Liver (tissue), 9 donors: Measurements from ENCODE around the gene GDF10. TPM values are rescaled to one million over a fixed set of nuclear protein-coding genes. Genes with fewer than 3 reads are reported as not detected.

Experiments
- DNase-seq: peaks from one replicate; pipeline ENCODE4 v3.0.0-alpha.2; 2017; ENCODE audit warnings: low spot score
- H3K27ac ChIP-seq, 2 donors: one replicate each; pipeline ENCODE4 v1.7.0; 2013; ENCODE audit warnings: inconsistent platforms in 2 of 2, low read length in 2 of 2, control low read depth in 1 of 2, low read depth in 1 of 2, mild to moderate bottlenecking in 1 of 2
- H3K27me3 ChIP-seq, 4 donors: one replicate each; pipeline versions ENCODE4 v1.6.1 to v1.7.0; 2013; ENCODE audit warnings: low read length in 3 of 4, inconsistent platforms in 1 of 4, mild to moderate bottlenecking in 1 of 4, moderate library complexity in 1 of 4; ENCODE audit not compliant: control insufficient read depth in 4 of 4, insufficient read depth in 4 of 4
- H3K36me3 ChIP-seq, 4 donors: one replicate each; pipeline versions ENCODE4 v1.6.1 to v1.7.0; 2013; ENCODE audit warnings: low read length in 3 of 4, mild to moderate bottlenecking in 3 of 4, low read depth in 1 of 4, moderate library complexity in 1 of 4; ENCODE audit not compliant: control insufficient read depth in 4 of 4, insufficient read depth in 3 of 4
- H3K4me1 ChIP-seq, 4 donors: one replicate each; pipeline versions ENCODE4 v1.6.1 to v1.7.0; 2013; ENCODE audit warnings: low read length in 3 of 4, mild to moderate bottlenecking in 3 of 4, moderate library complexity in 1 of 4; ENCODE audit not compliant: control insufficient read depth in 4 of 4, insufficient read depth in 4 of 4
- H3K4me3 ChIP-seq, 3 donors: one replicate each; pipeline versions ENCODE4 v1.6.1 to v1.7.0; 2013; ENCODE audit warnings: low read length in 3 of 3, control low read depth in 1 of 3, low read depth in 1 of 3, mild to moderate bottlenecking in 1 of 3
- H3K9ac ChIP-seq, 2 donors: one replicate each; pipeline ENCODE4 v1.7.0; 2013; ENCODE audit warnings: low read length in 2 of 2, mild to moderate bottlenecking in 2 of 2, moderate library complexity in 2 of 2, control low read depth in 1 of 2, low read depth in 1 of 2
- H3K9me3 ChIP-seq, 4 donors: one replicate each; pipeline versions ENCODE4 v1.6.1 to v1.7.0; 2013; ENCODE audit warnings: low read length in 3 of 4; ENCODE audit not compliant: control insufficient read depth in 4 of 4
- ATF3 ChIP-seq: IDR thresholded peaks from 2 replicates; pipeline ENCODE4 v1.6.1; 2016; ENCODE audit warnings: antibody characterized with exemption
- CTCF ChIP-seq: fragments of 150-350 bp; IDR thresholded peaks from 2 replicates; pipeline ENCODE4 v1.5.1; 2017; ENCODE audit warnings: improper control_type of control experiment, low read depth, low read length; ENCODE audit not compliant: missing input control
- EGR1 ChIP-seq, 2 donors: IDR thresholded peaks; 2 replicates each; pipeline ENCODE4 v1.6.1; 2016 to 2018; ENCODE audit warnings: antibody characterized with exemption in 2 of 2, low read depth in 2 of 2
- FOXA2 ChIP-seq: IDR thresholded peaks from 2 replicates; pipeline ENCODE4 v1.6.1; 2016; ENCODE audit warnings: antibody characterized with exemption
- GABPA ChIP-seq, 2 donors: IDR thresholded peaks in 1 of 2; conservative IDR thresholded peaks in 1 of 2; 2 replicates each; pipeline ENCODE4 v1.6.1; 2016; ENCODE audit warnings: antibody characterized with exemption in 2 of 2, mild to moderate bottlenecking in 1 of 2, moderate library complexity in 1 of 2
- HNF4A ChIP-seq, 2 donors: conservative IDR thresholded peaks; 2 replicates each; pipeline ENCODE4 v1.6.1; 2016; ENCODE audit warnings: antibody characterized with exemption in 2 of 2, mild to moderate bottlenecking in 2 of 2
- HNF4G ChIP-seq: IDR thresholded peaks from 2 replicates; pipeline ENCODE4 v1.6.1; 2016; ENCODE audit warnings: antibody characterized with exemption
- JUND ChIP-seq, 2 donors: IDR thresholded peaks; 2 replicates each; pipeline ENCODE4 v1.6.1; 2016; ENCODE audit warnings: antibody characterized with exemption in 2 of 2
- NR2F2 ChIP-seq: IDR thresholded peaks from 2 replicates; pipeline ENCODE4 v1.6.1; 2016; ENCODE audit warnings: antibody characterized with exemption
- REST ChIP-seq: IDR thresholded peaks from 2 replicates; pipeline ENCODE4 v1.6.1; 2016; ENCODE audit warnings: antibody characterized with exemption, mild to moderate bottlenecking
- SP1 ChIP-seq: IDR thresholded peaks from 2 replicates; pipeline ENCODE4 v1.6.1; 2018; ENCODE audit warnings: antibody characterized with exemption, mild to moderate bottlenecking
- TAF1 ChIP-seq: conservative IDR thresholded peaks from 2 replicates; pipeline ENCODE4 v1.6.1; 2016; ENCODE audit warnings: antibody characterized with exemption, mild to moderate bottlenecking
- YY1 ChIP-seq: IDR thresholded peaks from 2 replicates; pipeline ENCODE4 v1.6.1; 2016; ENCODE audit warnings: antibody characterized with exemption, mild to moderate bottlenecking
- WGBS: extraction: QIAGEN DNeasy Blood & Tissue Kit; methylation state at CpG from one replicate; pipeline ENCODE4 v1.1.7; 2013; 5-methylcytosine and 5-hydroxymethylcytosine counted together
- polyA plus RNA-seq, 2 donors: library from polyadenylated mRNA; stranded (reverse) in 1 of 2; unstranded in 1 of 2; fragments of 200-250 nt in 1 of 2; fragments of >200 nt in 1 of 2; fragmentation: Nextera tagmentation in 1 of 2; extraction: Ambion mirVana in 1 of 2; gene quantifications; one replicate each; pipeline versions ENCODE4 v1.2.1 to v1.2.3, GENCODE V29; 2013 to 2015
- total RNA-seq, 2 donors: library from RNA; depleted of rRNA; stranded (reverse); fragments of >200 nt; gene quantifications; one replicate each; pipeline ENCODE4 v1.2.3, GENCODE V29; 2014
- TF ChIP-seq, protein P1 (sequence below): IDR thresholded peaks from 2 replicates; pipeline ENCODE4 v1.6.1; 2016; ENCODE audit warnings: antibody characterized with exemption
- TF ChIP-seq, protein P2 (sequence below): IDR thresholded peaks from 2 replicates; pipeline ENCODE4 v1.6.1; 2016; ENCODE audit warnings: antibody characterized with exemption
- donor health status: healthy.
- donor health status: healthy.
- donor health status: healthy.
- donor health status: healthy.
- donor health status: healthy.

GDF10 gene
- total and polyA plus RNA-seq, 4 donors, result under 0.01 to 0.28 (median 0.11) TPM

- H3K27ac ChIP-seq, result no peak overlapping the region
- no peaks in the 10 kb centered on the region for H3K36me3 ChIP-seq
- H3K9me3 ChIP-seq, result no peaks in the 10 kb centered on the region
- no peak overlapping the region for H3K9ac ChIP-seq
- no peak overlapping the region for H3K4me3 ChIP-seq
- H3K27me3 ChIP-seq, result no peaks in the 10 kb centered on the region
- TF ChIP-seq YY1 (no peak), HNF4A (conservative IDR thresholded peaks at IDR 0.05) (no peak), TAF1 (no peak), ATF3 (no peak), SP1 (no peak)
- TF ChIP-seq, protein P1, sequence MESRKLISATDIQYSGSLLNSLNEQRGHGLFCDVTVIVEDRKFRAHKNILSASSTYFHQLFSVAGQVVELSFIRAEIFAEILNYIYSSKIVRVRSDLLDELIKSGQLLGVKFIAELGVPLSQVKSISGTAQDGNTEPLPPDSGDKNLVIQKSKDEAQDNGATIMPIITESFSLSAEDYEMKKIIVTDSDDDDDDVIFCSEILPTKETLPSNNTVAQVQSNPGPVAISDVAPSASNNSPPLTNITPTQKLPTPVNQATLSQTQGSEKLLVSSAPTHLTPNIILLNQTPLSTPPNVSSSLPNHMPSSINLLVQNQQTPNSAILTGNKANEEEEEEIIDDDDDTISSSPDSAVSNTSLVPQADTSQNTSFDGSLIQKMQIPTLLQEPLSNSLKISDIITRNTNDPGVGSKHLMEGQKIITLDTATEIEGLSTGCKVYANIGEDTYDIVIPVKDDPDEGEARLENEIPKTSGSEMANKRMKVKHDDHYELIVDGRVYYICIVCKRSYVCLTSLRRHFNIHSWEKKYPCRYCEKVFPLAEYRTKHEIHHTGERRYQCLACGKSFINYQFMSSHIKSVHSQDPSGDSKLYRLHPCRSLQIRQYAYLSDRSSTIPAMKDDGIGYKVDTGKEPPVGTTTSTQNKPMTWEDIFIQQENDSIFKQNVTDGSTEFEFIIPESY, result no peak
- 67% methylated on average over 3 of the region's 3 CpGs for WGBS
- no peaks in the 10 kb centered on the region for H3K4me1 ChIP-seq
- no peak for DNase-seq
Measured at GRCh38 chr10:47291682-47292081, 8.3 kb upstream of the GDF10 start.

GRCh38 chr10:47294057-47294456 lies 5.9 kb upstream of the GDF10 start:
- Histone ChIP-seq H3K27me3 (no peaks in the 10 kb centered on the region), H3K36me3 (no peaks in the 10 kb centered on the region), H3K27ac (no peak overlapping the region), H3K9me3 (no peaks in the 10 kb centered on the region), H3K9ac (no peak overlapping the region), H3K4me3 (no peak overlapping the region), H3K4me1 (no peaks in the 10 kb centered on the region)
- no peak for DNase-seq
- no peak for TF ChIP-seq EGR1 (IDR thresholded peaks at IDR 0.05; ENCODE audit: low read depth in 2 of 2)
- TF ChIP-seq GABPA (IDR thresholded peaks at IDR 0.05 in 1 of 2, conservative IDR thresholded peaks at IDR 0.05 in 1 of 2), result no peak
- no peak for TF ChIP-seq SP1
- TF ChIP-seq REST, result no peak
- TF ChIP-seq, protein P2, sequence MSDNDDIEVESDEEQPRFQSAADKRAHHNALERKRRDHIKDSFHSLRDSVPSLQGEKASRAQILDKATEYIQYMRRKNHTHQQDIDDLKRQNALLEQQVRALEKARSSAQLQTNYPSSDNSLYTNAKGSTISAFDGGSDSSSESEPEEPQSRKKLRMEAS, result no peak
- no peak for TF ChIP-seq FOXA2
- TF ChIP-seq ATF3, result no peak
- WGBS, result 91% methylated on average over 9 of the region's 9 CpGs

DNA sequence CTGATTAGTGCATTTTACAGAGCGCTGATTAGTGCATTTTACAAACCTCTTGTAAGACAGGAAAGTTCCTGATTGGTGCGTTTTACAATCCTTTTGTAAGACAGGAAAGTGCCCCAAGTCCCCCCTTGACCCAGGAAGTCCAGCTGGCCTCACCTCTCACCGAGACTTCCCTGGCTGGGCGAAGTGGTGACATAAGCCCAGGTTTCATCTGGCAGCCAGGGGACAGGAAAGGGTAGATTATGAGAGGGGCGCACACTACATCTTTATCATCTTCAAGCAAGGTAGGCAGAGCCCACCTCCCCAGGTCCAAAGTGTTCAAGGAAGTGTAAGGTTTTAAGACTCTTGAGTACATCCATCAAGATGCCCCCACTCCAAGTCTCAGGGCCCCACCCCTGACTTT lies 5.5 kb upstream of the GDF10 start:
- DNase-seq, result no peak
- H3K27ac ChIP-seq, result no peak overlapping the region
- H3K4me1 ChIP-seq, result peaks cover 0 to 1% (median 0%) of the 10 kb centered on the region in 4 donors
- H3K4me3 ChIP-seq, result no peak overlapping the region
- no peaks in the 10 kb centered on the region for H3K27me3 ChIP-seq
- no peaks in the 10 kb centered on the region for H3K36me3 ChIP-seq
- no peak overlapping the region for H3K9ac ChIP-seq
- H3K9me3 ChIP-seq, result no peaks in the 10 kb centered on the region
- WGBS, result 86% methylated on average over 5 of the region's 5 CpGs
- TF ChIP-seq SP1, result no peak
- no peak for TF ChIP-seq CTCF
- no peak for TF ChIP-seq JUND (IDR thresholded peaks at IDR 0.05)
- TF ChIP-seq GABPA (IDR thresholded peaks at IDR 0.05 in 1 of 2, conservative IDR thresholded peaks at IDR 0.05 in 1 of 2), result no peak
- TF ChIP-seq, protein P1, result no peak
- TF ChIP-seq, protein P2, result no peak
- no peak for TF ChIP-seq NR2F2
- TF ChIP-seq HNF4A (conservative IDR thresholded peaks at IDR 0.05), result no peak
- TF ChIP-seq EGR1 (IDR thresholded peaks at IDR 0.05; ENCODE audit: low read depth in 2 of 2), result no peak
- no peak for TF ChIP-seq HNF4G
